ENCODE measurements around the gene ARHGEF3.

The ARHGEF3 gene

GRCh38 chr3:56823984-56824703 lies 22.4 kb upstream of the ARHGEF3 start:
- in situ Hi-C loops (cut with HindIII; ENCODE audit: low sequenced_read_pairs): loop anchor here (10.0 kb wide), 1 partner anchor 61 kb away; no protein-coding TSS in a partner anchor

GRCh38 chr3:56823421-56823926 lies 21.7 kb upstream of the ARHGEF3 start:
- in situ Hi-C loops (cut with HindIII; ENCODE audit: low sequenced_read_pairs): loop anchor here (10.0 kb wide), 1 partner anchor 61 kb away; no protein-coding TSS in a partner anchor

- in situ Hi-C loops (cut with HindIII; ENCODE audit: low sequenced_read_pairs): loop anchor here (10.0 kb wide), 1 partner anchor 62 kb away; no protein-coding TSS in a partner anchor
These were observed 20.8 kb upstream of the ARHGEF3 start for GRCh38 chr3:56822501-56822900.

GRCh38 chr3:56819016-56819809 lies 17.5 kb upstream of the ARHGEF3 start:
- in situ Hi-C loops (cut with HindIII; ENCODE audit: low sequenced_read_pairs): no loop called here

- in situ Hi-C loops (cut with HindIII; ENCODE audit: low sequenced_read_pairs): no loop called here
These were observed 16.6 kb upstream of the ARHGEF3 start for GRCh38 chr3:56818156-56818985.

- in situ Hi-C loops (cut with HindIII; ENCODE audit: low sequenced_read_pairs): no loop called here
These were observed 15.9 kb upstream of the ARHGEF3 start for GRCh38 chr3:56817646-56818045.

GRCh38 chr3:56816061-56816460 lies 14.3 kb upstream of the ARHGEF3 start:
- in situ Hi-C loops (cut with HindIII; ENCODE audit: low sequenced_read_pairs): no loop called here

- in situ Hi-C loops (cut with HindIII; ENCODE audit: low sequenced_read_pairs): no loop called here
These were observed 13.8 kb upstream of the ARHGEF3 start for GRCh38 chr3:56815589-56815988.

- in situ Hi-C loops (cut with HindIII; ENCODE audit: low sequenced_read_pairs): no loop called here
These were observed 11.9 kb upstream of the ARHGEF3 start for GRCh38 chr3:56813653-56813960.

- in situ Hi-C loops (cut with HindIII; ENCODE audit: low sequenced_read_pairs): no loop called here
These were observed 11.3 kb upstream of the ARHGEF3 start for GRCh38 chr3:56812754-56813652.

GRCh38 chr3:56811546-56812202 lies 9.9 kb upstream of the ARHGEF3 start:
- in situ Hi-C loops (cut with HindIII; ENCODE audit: low sequenced_read_pairs): no loop called here

GRCh38 chr3:56810577-56811545 lies 9.1 kb upstream of the ARHGEF3 start:
- in situ Hi-C loops (cut with HindIII; ENCODE audit: low sequenced_read_pairs): no loop called here

- in situ Hi-C loops (cut with HindIII; ENCODE audit: low sequenced_read_pairs): no loop called here
These were observed 4.7 kb upstream of the ARHGEF3 start for GRCh38 chr3:56806407-56806806.

- in situ Hi-C loops (cut with HindIII; ENCODE audit: low sequenced_read_pairs): no loop called here
These were observed 1.0 kb upstream of the ARHGEF3 start for GRCh38 chr3:56802790-56803189.

- in situ Hi-C loops (cut with HindIII; ENCODE audit: low sequenced_read_pairs): no loop called here
These were observed 613 bp upstream of the ARHGEF3 start for GRCh38 chr3:56802378-56802745.

- in situ Hi-C loops (cut with HindIII; ENCODE audit: low sequenced_read_pairs): no loop called here
These were observed 702 bp downstream of the ARHGEF3 start for GRCh38 chr3:56800832-56801661.

- in situ Hi-C loops (cut with HindIII; ENCODE audit: low sequenced_read_pairs): no loop called here
These were observed 1.5 kb downstream of the ARHGEF3 start for GRCh38 chr3:56800130-56800831.

All from endothelial cell of hepatic sinusoid (primary cell).